ENCODE results near the gene LRRC30.

- TF ChIP-seq CTCF (conservative IDR thresholded peaks at IDR 0.05 in 1 of 2, IDR thresholded peaks at IDR 0.05 in 1 of 2; ENCODE audit: low read depth in 1 of 2, low read length in 2 of 2): no peak
- TF ChIP-seq EZH2 (IDR thresholded peaks at IDR 0.05; ENCODE audit: low read length, missing control alignments): no peak
Measured at GRCh38 chr18:7230626-7231349, at the start of gene LRRC30.

Data from fibroblast of lung (primary cell).